K562 (cell line): Measurements from ENCODE around the gene DOCK4. TPM values are rescaled to one million over a fixed set of nuclear protein-coding genes. Genes with fewer than 3 reads are reported as not detected.

Experiments used
- ATAC-seq: fragments of 200-7000 bp; cut with Tn5 transposase; 3 replicates; pipeline ENCODE4 v1.9.1; 2020; ENCODE audit warnings: moderate library complexity
- BruUV-seq: library from RNA; stranded (reverse); fragments of 400-500 nt; replicated peaks from 2 replicates; lab custom pipeline; 2021; lab: Mats Ljungman, UMichigan
- CTCF ChIA-PET: fragments of 300-600 bp; formaldehyde crosslinking; extraction: SDS; loops from one replicate; lab custom pipeline; 2021; ENCODE audit warnings: low intra/inter-chr PET ratio; lab: Yijun Ruan, JAX
- POLR2A ChIA-PET: fragments of 300-600, 350-650 bp; sonication (Branson Sonifier 250); formaldehyde crosslinking; extraction: SDS; loops from one replicate; lab custom pipeline; 2021; ENCODE audit warnings: antibody characterized with exemption, inconsistent platforms; lab: Yijun Ruan, JAX
- DNase-seq, 4 experiments: peaks; one replicate each; pipeline versions ENCODE4 v3.0.0 to v3.0.0-alpha.2; 2011 to 2018; ENCODE audit warnings: low spot score in 3 of 4, mixed read lengths in 3 of 4; ENCODE audit errors: extremely low read depth in 1 of 4
- FAIRE-seq: peaks from 2 replicates; lab custom pipeline; 2011; peaks lifted over from hg19 to GRCh38; lab: Jason Lieb, UNC
- H2AFZ ChIP-seq: 2 replicates; pipeline ENCODE4 v1.6.0; 2011; ENCODE audit warnings: low read depth, low read length, control low read depth, inconsistent platforms
- H3K27ac ChIP-seq: fragments of 200-600 bp; 3 replicates; pipeline ENCODE4 v1.8.0; 2011; ENCODE audit warnings: low read depth, mild to moderate bottlenecking, control low read depth, inconsistent platforms, low read length, moderate library complexity, mixed read lengths; ENCODE audit errors: extremely low read depth
- H3K27me3 ChIP-seq, 2 experiments: fragments of 300-600 bp in 1 of 2; 2 replicates in 1 of 2; 3 replicates in 1 of 2; pipeline versions ENCODE4 v1.6.0 to v1.8.0; 2011; ENCODE audit warnings: inconsistent platforms in 2 of 2, low read length in 2 of 2, mild to moderate bottlenecking in 1 of 2, mixed read lengths in 1 of 2, moderate library complexity in 1 of 2; ENCODE audit not compliant: control insufficient read depth in 2 of 2, insufficient read depth in 2 of 2
- H3K36me3 ChIP-seq: fragments of 300-600 bp; 3 replicates; pipeline ENCODE4 v1.8.0; 2011; ENCODE audit warnings: mild to moderate bottlenecking, low read length, inconsistent platforms; ENCODE audit not compliant: control insufficient read depth, insufficient read depth
- H3K4me1 ChIP-seq, 2 experiments: fragments of 200-600 bp in 1 of 2; replicated peaks in 1 of 2; 2 replicates in 1 of 2; 3 replicates in 1 of 2; pipeline versions ENCODE4 v1.5.1 to v1.8.0; 2011; ENCODE audit warnings: inconsistent platforms in 2 of 2, low read length in 2 of 2, mild to moderate bottlenecking in 1 of 2, mixed read lengths in 1 of 2, moderate library complexity in 1 of 2; ENCODE audit not compliant: control insufficient read depth in 2 of 2, insufficient read depth in 2 of 2
- H3K4me2 ChIP-seq: 2 replicates; pipeline ENCODE4 v1.6.1; 2011; ENCODE audit warnings: low read length, control low read depth, inconsistent platforms, mixed read lengths; ENCODE audit not compliant: insufficient read depth
- H3K4me3 ChIP-seq: fragments of 200-600 bp; sonication (generic), shearing (Covaris generic); 2 replicates; pipeline ENCODE4 v1.5.1; 2016; ENCODE audit warnings: control low read depth, inconsistent platforms
- H3K79me2 ChIP-seq: fragments of 200-600 bp; 3 replicates; pipeline ENCODE4 v1.8.0; 2011; ENCODE audit warnings: low read length, inconsistent platforms; ENCODE audit not compliant: control insufficient read depth, insufficient read depth
- H3K9ac ChIP-seq, 2 experiments: 2 replicates each; pipeline versions ENCODE4 v1.6.0 to v1.6.1; 2011; ENCODE audit warnings: low read depth in 2 of 2, low read length in 2 of 2, control low read depth in 1 of 2, inconsistent platforms in 1 of 2, mild to moderate bottlenecking in 1 of 2, mixed read lengths in 1 of 2; ENCODE audit not compliant: insufficient read depth in 1 of 2
- H3K9me1 ChIP-seq: one replicate; pipeline ENCODE4 v1.6.0; 2011; ENCODE audit warnings: inconsistent platforms, mild to moderate bottlenecking, low read length, moderate library complexity; ENCODE audit not compliant: control insufficient read depth, insufficient read depth
- H3K9me3 ChIP-seq: replicated peaks from 2 replicates; pipeline ENCODE4 v1.5.1; 2011; ENCODE audit warnings: low read depth, low read length, inconsistent platforms; ENCODE audit not compliant: control insufficient read depth, insufficient read depth
- H4K20me1 ChIP-seq: replicated peaks from 2 replicates; pipeline ENCODE4 v1.6.1; 2011; ENCODE audit warnings: low read length, inconsistent platforms, mixed read lengths; ENCODE audit not compliant: control insufficient read depth, insufficient read depth
- ATF6 ChIP-seq: sonication (generic); formaldehyde crosslinking; IDR thresholded peaks from 2 replicates; pipeline ENCODE4 v1.4.0; 2020; ENCODE audit warnings: mild to moderate bottlenecking, missing genetic modification reagents
- MEF2D ChIP-seq: conservative IDR thresholded peaks from 2 replicates; pipeline ENCODE4 v1.6.1; 2016; ENCODE audit warnings: low read depth, missing genetic modification characterization, missing compliant biosample characterization
- MEIS2 ChIP-seq: fragments of 450-650 bp; IDR thresholded peaks from 2 replicates; pipeline ENCODE4 v1.6.1; 2014; ENCODE audit warnings: mild to moderate bottlenecking; ENCODE audit not compliant: partially characterized antibody
- MIER1 ChIP-seq: fragments of 450-650 bp; IDR thresholded peaks from 2 replicates; pipeline ENCODE4 v1.6.1; 2016; ENCODE audit warnings: antibody characterized with exemption, mild to moderate bottlenecking, low read depth
- PBX2 ChIP-seq, 2 experiments: IDR thresholded peaks in 1 of 2; conservative IDR thresholded peaks in 1 of 2; 2 replicates each; pipeline ENCODE4 v1.6.1; 2016; ENCODE audit warnings: low read depth in 2 of 2, mild to moderate bottlenecking in 1 of 2, missing compliant biosample characterization in 1 of 2, missing genetic modification characterization in 1 of 2, moderate library complexity in 1 of 2
- PKNOX1 ChIP-seq: fragments of 450-650 bp; IDR thresholded peaks from 2 replicates; pipeline ENCODE4 v1.6.1; 2016
- WGBS: fragments of 100-300 bp; shearing (Covaris generic); methylation state at CpG from one replicate; pipeline ENCODE4 v1.1.6; 2016; ENCODE audit warnings: low coverage, mixed read lengths; ENCODE audit not compliant: insufficient coverage; ENCODE audit errors: missing lambda C conversion rate; 5-methylcytosine and 5-hydroxymethylcytosine counted together
- in situ Hi-C: fragments of 300-500 bp; cut with MboI; formaldehyde crosslinking; loops from 4 replicates; pipeline ENCODE4 v1.15.0; 2018; ENCODE audit warnings: inconsistent platforms, mixed read lengths
- intact Hi-C: fragments of 100-400 bp; cut with micrococcal nuclease; formaldehyde crosslinking; loops from 2 replicates; pipeline ENCODE4 v1.14.2; 2022
- polyA plus RNA-seq, 8 experiments: library from polyadenylated mRNA; depleted of rRNA in 4 of 8; stranded (reverse) in 5 of 8; unstranded in 3 of 8; fragments of >200 nt; fragmentation: Nextera tagmentation in 2 of 8; fragmentation: Illumina TruSeq in 1 of 8; extraction: Ambion mirVana in 2 of 8; extraction: Trizol in 1 of 8; gene quantifications; 2 replicates each; pipeline versions ENCODE4 v1.2.1 to v1.2.3, GENCODE V29; 2011 to 2014; ENCODE audit warnings: inconsistent platforms in 1 of 8, missing spikeins in 1 of 8
- total RNA-seq, 7 experiments: library from RNA; depleted of rRNA in 6 of 7; stranded (reverse); fragments of >200 nt in 6 of 7; fragmentation: Illumina TruSeq in 2 of 7; extraction: Trizol in 2 of 7; gene quantifications; 2 replicates each; pipeline versions ENCODE4 v1.2.1 to v1.2.3, GENCODE V29; 2011 to 2021; ENCODE audit warnings: low replicate concordance in 1 of 7

DOCK4 gene
- total and polyA plus RNA-seq, 9 of the 15 experiments (the other 6 are each of a cell fraction or from before 2014, with no cell fraction given): 0.42 to 5.7 (median 2.3) TPM

GRCh38 chr7:112133328-112133727, 72.9 kb downstream of the DOCK4 start:
- DNase-seq: no peak
- Histone ChIP-seq H4K20me1 (no peaks in the 10 kb centered on the region), H3K9me1 (no peaks in the 10 kb centered on the region), H3K4me1 (no peaks in the 10 kb centered on the region), H3K9ac (no peak overlapping the region), H3K9me3 (no peaks in the 10 kb centered on the region), H3K4me3 (no peak overlapping the region), H3K27me3 (peaks cover 0 to 11% of the 10 kb centered on the region in 2 experiments; a peak in 1 of 5 replicates), H3K36me3 (no peaks in the 10 kb centered on the region), H3K27ac (no peak overlapping the region), H2AFZ (no peak overlapping the region), H3K79me2 (no peaks in the 10 kb centered on the region), H3K4me2 (no peak overlapping the region)
- WGBS: 0% methylated on average over 7 of the region's 7 CpGs
- intact Hi-C loops (no loop called here), in situ Hi-C loops (no loop called here)
- no TSS peak for BruUV-seq
- FAIRE-seq: no peak
- ATAC-seq: no peak
- no peak for TF ChIP-seq MIER1
- ChIA-PET POLR2A (interaction anchor here (0.6 to 1.3 kb wide), 2 partner anchors 9 to 222 kb away, joined by 3 read pairs; no protein-coding TSS in a partner anchor), CTCF (no interaction called here)

GRCh38 chr7:112132051-112132694, 74.0 kb downstream of the DOCK4 start:
- FAIRE-seq: no peak
- no peaks in the 10 kb centered on the region for H3K36me3 ChIP-seq
- no peak for DNase-seq
- H3K4me1 ChIP-seq: no peaks in the 10 kb centered on the region
- 0% methylated on average over 4 of the region's 4 CpGs for WGBS
- H3K9me1 ChIP-seq: no peaks in the 10 kb centered on the region
- peaks cover 0 to 11% of the 10 kb centered on the region in 2 experiments; a peak in 1 of 5 replicates for H3K27me3 ChIP-seq
- no peak overlapping the region for H3K4me2 ChIP-seq
- in situ Hi-C loops: no loop called here
- no peak overlapping the region for H2AFZ ChIP-seq
- ATAC-seq: no peak
- ChIA-PET CTCF (no interaction called here), POLR2A (interaction anchor here (1.3 kb wide), 1 partner anchor 8 kb away, joined by 3 read pairs; no protein-coding TSS in a partner anchor)
- TF ChIP-seq PBX2 (CRISPR knock-in tag; IDR thresholded peaks at IDR 0.05; ENCODE audit: low read depth) (no peak), PBX2 (tag; conservative IDR thresholded peaks at IDR 0.05; ENCODE audit: low read depth) (peak; percentile 67), MEF2D (tag) (peak; percentile 83), ATF6 (CRISPR knock-in tag) (no peak), MEIS2 (peak; percentile 15), PKNOX1 (no peak)
- H3K79me2 ChIP-seq: no peaks in the 10 kb centered on the region
- no peak overlapping the region for H3K27ac ChIP-seq
- H3K9ac ChIP-seq: no peak overlapping the region
- no peaks in the 10 kb centered on the region for H4K20me1 ChIP-seq
- H3K9me3 ChIP-seq: no peaks in the 10 kb centered on the region
- intact Hi-C loops: no loop called here
- H3K4me3 ChIP-seq: no peak overlapping the region
- BruUV-seq: no TSS peak
